Suppressor macrophage treated with lipopolysaccharide for 4 hours (primary cell): ENCODE measurements around the gene ATAD2B.

Experiments
- DNase-seq: peaks from one replicate; pipeline ENCODE4 v3.0.0-alpha.2; 2020

The ATAD2B gene

GRCh38 chr2:23836505-23836904, 90.4 kb downstream of the ATAD2B start:
- DNase-seq, result no peak

- no peak for DNase-seq
These were observed 90.9 kb downstream of the ATAD2B start for GRCh38 chr2:23835988-23836387.

- DNase-seq, result no peak
These were observed 91.5 kb downstream of the ATAD2B start for GRCh38 chr2:23835423-23835822.

GRCh38 chr2:23828986-23829385, 97.9 kb downstream of the ATAD2B start:
- DNase-seq, result no peak

- no peak for DNase-seq
These were observed 98.5 kb downstream of the ATAD2B start for GRCh38 chr2:23828256-23828980.

GRCh38 chr2:23827287-23827686, 99.6 kb downstream of the ATAD2B start:
- no peak for DNase-seq

- no peak for DNase-seq
These were observed 100.2 kb downstream of the ATAD2B start for GRCh38 chr2:23826771-23827170.

GRCh38 chr2:23826040-23826439, 100.9 kb downstream of the ATAD2B start:
- peak; percentile 69 for DNase-seq

GRCh38 chr2:23824777-23825212, 102.1 kb downstream of the ATAD2B start:
- DNase-seq, result peak; percentile 65

- no peak for DNase-seq
These were observed 103.1 kb downstream of the ATAD2B start for GRCh38 chr2:23823863-23824262.

- DNase-seq, result no peak
These were observed 112.0 kb downstream of the ATAD2B start for GRCh38 chr2:23814963-23815362.

- DNase-seq, result no peak
These were observed 113.5 kb downstream of the ATAD2B start for GRCh38 chr2:23813438-23813837.

- no peak for DNase-seq
These were observed 117.8 kb downstream of the ATAD2B start for GRCh38 chr2:23809150-23809549.

GRCh38 chr2:23806665-23807249, 120.2 kb downstream of the ATAD2B start:
- DNase-seq, result no peak

GRCh38 chr2:23806201-23806600, 120.7 kb downstream of the ATAD2B start:
- DNase-seq, result no peak

GRCh38 chr2:23803965-23804542, 122.9 kb downstream of the ATAD2B start:
- DNase-seq, result no peak

GRCh38 chr2:23803264-23803964, 123.5 kb downstream of the ATAD2B start:
- no peak for DNase-seq

GRCh38 chr2:23801396-23801795, 125.5 kb downstream of the ATAD2B start:
- DNase-seq, result peak; percentile 51

- DNase-seq, result no peak
These were observed 132.7 kb downstream of the ATAD2B start for GRCh38 chr2:23794234-23794633.

GRCh38 chr2:23793476-23793875, 133.4 kb downstream of the ATAD2B start:
- peak; percentile 31 for DNase-seq

- DNase-seq, result no peak
These were observed 135.9 kb downstream of the ATAD2B start for GRCh38 chr2:23791030-23791429.

- no peak for DNase-seq
These were observed 137.9 kb downstream of the ATAD2B start for GRCh38 chr2:23789012-23789411.

GRCh38 chr2:23788100-23788499, 138.8 kb downstream of the ATAD2B start:
- DNase-seq, result no peak

- no peak for DNase-seq
These were observed 142.0 kb downstream of the ATAD2B start for GRCh38 chr2:23784971-23785370.
